Measurements from ENCODE around the gene CHKA.

DNA sequence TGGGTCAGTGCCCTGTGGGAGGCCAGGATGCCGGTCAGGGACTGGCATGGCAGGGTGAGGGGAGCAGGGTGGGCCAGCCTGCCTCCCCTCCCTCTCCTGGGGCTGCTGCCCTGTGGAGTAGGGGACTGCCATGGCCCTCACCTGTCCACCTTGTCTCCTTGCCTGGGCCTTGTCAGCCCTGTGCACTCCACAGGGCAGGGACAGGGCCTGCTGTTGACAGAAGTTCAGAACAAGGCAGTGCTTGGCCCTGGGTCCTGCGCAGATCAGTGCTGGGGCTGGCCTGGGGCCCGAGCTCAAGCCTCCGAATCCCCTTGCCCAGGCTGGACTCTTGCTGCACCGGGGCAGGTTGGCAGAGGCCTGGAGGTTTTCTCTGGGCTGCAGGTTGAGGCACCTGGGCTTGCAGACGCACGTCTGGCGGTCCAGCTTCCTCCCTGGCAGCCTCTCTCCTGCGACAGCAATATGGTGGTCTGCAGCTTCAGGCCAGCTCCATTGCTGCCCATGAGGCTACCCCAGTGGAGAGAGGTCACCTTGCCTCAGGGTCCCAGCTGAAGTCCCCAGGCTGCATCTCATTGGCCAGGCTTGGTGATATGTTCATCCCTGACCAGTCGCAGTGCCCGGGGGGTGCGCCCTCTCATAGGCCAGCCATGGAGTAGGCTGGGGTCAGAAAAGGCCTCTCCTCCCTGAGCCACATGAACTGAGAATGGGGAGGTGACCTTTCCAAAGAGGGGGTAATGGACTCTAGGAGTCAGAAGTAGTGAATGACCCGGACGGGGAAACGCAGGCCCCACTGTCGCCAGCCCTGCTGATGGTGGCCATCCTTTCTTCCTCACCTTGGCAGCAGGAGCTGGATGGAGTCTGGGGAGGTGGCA, 21.5 kb upstream of the CHKA start:
- TF ChIP-seq, protein P1, sequence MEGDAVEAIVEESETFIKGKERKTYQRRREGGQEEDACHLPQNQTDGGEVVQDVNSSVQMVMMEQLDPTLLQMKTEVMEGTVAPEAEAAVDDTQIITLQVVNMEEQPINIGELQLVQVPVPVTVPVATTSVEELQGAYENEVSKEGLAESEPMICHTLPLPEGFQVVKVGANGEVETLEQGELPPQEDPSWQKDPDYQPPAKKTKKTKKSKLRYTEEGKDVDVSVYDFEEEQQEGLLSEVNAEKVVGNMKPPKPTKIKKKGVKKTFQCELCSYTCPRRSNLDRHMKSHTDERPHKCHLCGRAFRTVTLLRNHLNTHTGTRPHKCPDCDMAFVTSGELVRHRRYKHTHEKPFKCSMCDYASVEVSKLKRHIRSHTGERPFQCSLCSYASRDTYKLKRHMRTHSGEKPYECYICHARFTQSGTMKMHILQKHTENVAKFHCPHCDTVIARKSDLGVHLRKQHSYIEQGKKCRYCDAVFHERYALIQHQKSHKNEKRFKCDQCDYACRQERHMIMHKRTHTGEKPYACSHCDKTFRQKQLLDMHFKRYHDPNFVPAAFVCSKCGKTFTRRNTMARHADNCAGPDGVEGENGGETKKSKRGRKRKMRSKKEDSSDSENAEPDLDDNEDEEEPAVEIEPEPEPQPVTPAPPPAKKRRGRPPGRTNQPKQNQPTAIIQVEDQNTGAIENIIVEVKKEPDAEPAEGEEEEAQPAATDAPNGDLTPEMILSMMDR (IDR thresholded peaks at IDR 0.05) = no peak
- TF ChIP-seq POLR2A (IDR thresholded peaks at IDR 0.05) = no peak
